UCSD-AML1 (cell line): ENCODE measurements around the gene LNPK.
"Not testable (repeated sequence)": the region's sequence is repeated elsewhere in the genome, so short reads cannot be mapped to it uniquely, and the experiment has no call there.

Source experiments
- DNase-seq: peaks from one replicate; lab custom pipeline; 2025; ENCODE audit not compliant: unreplicated experiment; lab: John Stamatoyannopoulos, UW

Gene LNPK

GRCh38 chr2:175913849-175914743 is 88.0 kb downstream of the LNPK start:
- DNase-seq = not testable (repeated sequence)

GRCh38 chr2:175913267-175913666 is 88.8 kb downstream of the LNPK start:
- DNase-seq = not testable (repeated sequence)

- DNase-seq = no peak
These were observed 98.0 kb downstream of the LNPK start for GRCh38 chr2:175904035-175904434.

- no peak for DNase-seq
These were observed 98.6 kb downstream of the LNPK start for GRCh38 chr2:175903384-175903936.

GRCh38 chr2:175895957-175896356 is 106.1 kb downstream of the LNPK start:
- DNase-seq = not testable (repeated sequence)

- DNase-seq = no peak
These were observed 110.0 kb downstream of the LNPK start for GRCh38 chr2:175892046-175892445.

GRCh38 chr2:175890636-175891242 is 111.3 kb downstream of the LNPK start:
- no peak for DNase-seq

- no peak for DNase-seq
These were observed 112.3 kb downstream of the LNPK start for GRCh38 chr2:175889701-175890302.

GRCh38 chr2:175887776-175888175 is 114.3 kb downstream of the LNPK start:
- no peak for DNase-seq

- no peak for DNase-seq
These were observed 117.2 kb downstream of the LNPK start for GRCh38 chr2:175884697-175885393.

- DNase-seq = no peak
These were observed 118.4 kb downstream of the LNPK start for GRCh38 chr2:175883586-175884194.

GRCh38 chr2:175879679-175880078 is 122.4 kb downstream of the LNPK start:
- no peak for DNase-seq

- no peak for DNase-seq
These were observed 124.1 kb downstream of the LNPK start for GRCh38 chr2:175877845-175878544.

- no peak for DNase-seq
These were observed 127.8 kb downstream of the LNPK start for GRCh38 chr2:175874291-175874690.
